ENCODE data around the gene NCAPG. TPM values are rescaled to one million over a fixed set of nuclear protein-coding genes. Genes with fewer than 3 reads are reported as not detected.

The NCAPG gene
- total and polyA plus RNA-seq, 9 of the 15 experiments (the other 6 are each of a cell fraction or from before 2014, with no cell fraction given): 25.6 to 102 (median 65.3) TPM

Other genes with a start within 250 kb of the NCAPG start
- gene LAP3, start 233.8 kb upstream of the NCAPG start, total RNA-seq (2014; rRNA removed): 100 and 107 TPM in 2 replicates
- 122 and 126 TPM in 2 replicates for gene LAP3, start 233.8 kb upstream of the NCAPG start, total RNA-seq (2014; rRNA removed; fragmentation: Illumina TruSeq; extraction: Trizol)
- 134 and 143 TPM in 2 replicates for gene LAP3, start 233.8 kb upstream of the NCAPG start, total RNA-seq (2015; rRNA removed; fragmentation: Illumina TruSeq; extraction: Trizol)
- gene LAP3, start 233.8 kb upstream of the NCAPG start, total RNA-seq (2021): 82.3 and 85.6 TPM in 2 replicates
- 75.0 and 97.3 TPM in 2 replicates for gene LAP3, start 233.8 kb upstream of the NCAPG start, polyA plus RNA-seq (2011; rRNA removed)
- gene LAP3, start 233.8 kb upstream of the NCAPG start, polyA plus RNA-seq (2014; fragmentation: Illumina TruSeq; extraction: Trizol): 115 and 132 TPM in 2 replicates
- gene LAP3, start 233.8 kb upstream of the NCAPG start, polyA plus RNA-seq (2014; fragmentation: Nextera tagmentation; extraction: Ambion mirVana): 100 to 1,000 TPM in 1 of 2 experiments, 10 to 100 TPM in 1; 97.3 to 170 TPM
- gene LAP3, start 233.8 kb upstream of the NCAPG start, polyA plus RNA-seq (2014; rRNA removed): 93.1 and 94.3 TPM in 2 replicates
- gene MED28, start 196.3 kb upstream of the NCAPG start, total RNA-seq (2014; rRNA removed): 13.5 and 15.5 TPM in 2 replicates
- 34.6 and 41.9 TPM in 2 replicates for gene MED28, start 196.3 kb upstream of the NCAPG start, total RNA-seq (2014; rRNA removed; fragmentation: Illumina TruSeq; extraction: Trizol)
- 68.0 and 77.0 TPM in 2 replicates for gene MED28, start 196.3 kb upstream of the NCAPG start, total RNA-seq (2015; rRNA removed; fragmentation: Illumina TruSeq; extraction: Trizol)
- gene MED28, start 196.3 kb upstream of the NCAPG start, total RNA-seq (2021): 82.4 and 93.8 TPM in 2 replicates
- 42.4 and 50.5 TPM in 2 replicates for gene MED28, start 196.3 kb upstream of the NCAPG start, polyA plus RNA-seq (2011; rRNA removed)
- gene MED28, start 196.3 kb upstream of the NCAPG start, polyA plus RNA-seq (2014; fragmentation: Illumina TruSeq; extraction: Trizol): 23.0 and 28.4 TPM in 2 replicates
- 10 to 100 TPM; 76.5 to 79.2 TPM for gene MED28, start 196.3 kb upstream of the NCAPG start, polyA plus RNA-seq (2014; fragmentation: Nextera tagmentation; extraction: Ambion mirVana)
- gene MED28, start 196.3 kb upstream of the NCAPG start, polyA plus RNA-seq (2014; rRNA removed): 35.1 and 43.4 TPM in 2 replicates
- 0.04 TPM in 1 of 2 replicates, not detected in the other for gene FAM184B, start 29.4 kb upstream of the NCAPG start, total RNA-seq (2014; rRNA removed)
- gene FAM184B, start 29.4 kb upstream of the NCAPG start, total RNA-seq (2014; rRNA removed; fragmentation: Illumina TruSeq; extraction: Trizol): not detected in 2 replicates
- not detected in 2 replicates for gene FAM184B, start 29.4 kb upstream of the NCAPG start, total RNA-seq (2015; rRNA removed; fragmentation: Illumina TruSeq; extraction: Trizol)
- gene FAM184B, start 29.4 kb upstream of the NCAPG start, total RNA-seq (2021): not detected in 2 replicates
- gene FAM184B, start 29.4 kb upstream of the NCAPG start, polyA plus RNA-seq (2011; rRNA removed): not detected in 2 replicates
- gene FAM184B, start 29.4 kb upstream of the NCAPG start, polyA plus RNA-seq (2014; fragmentation: Illumina TruSeq; extraction: Trizol): not detected in 2 replicates
- not detected for gene FAM184B, start 29.4 kb upstream of the NCAPG start, polyA plus RNA-seq (2014; fragmentation: Nextera tagmentation; extraction: Ambion mirVana)
- not detected in 2 replicates for gene FAM184B, start 29.4 kb upstream of the NCAPG start, polyA plus RNA-seq (2014; rRNA removed)
- 69.3 and 76.5 TPM in 2 replicates for gene DCAF16, start 222 bp upstream of the NCAPG start, total RNA-seq (2014; rRNA removed)
- gene DCAF16, start 222 bp upstream of the NCAPG start, total RNA-seq (2014; rRNA removed; fragmentation: Illumina TruSeq; extraction: Trizol): 67.8 and 77.4 TPM in 2 replicates
- 62.8 and 71.8 TPM in 2 replicates for gene DCAF16, start 222 bp upstream of the NCAPG start, total RNA-seq (2015; rRNA removed; fragmentation: Illumina TruSeq; extraction: Trizol)
- gene DCAF16, start 222 bp upstream of the NCAPG start, total RNA-seq (2021): 77.5 and 82.8 TPM in 2 replicates
- gene DCAF16, start 222 bp upstream of the NCAPG start, polyA plus RNA-seq (2011; rRNA removed): 81.6 and 84.1 TPM in 2 replicates
- gene DCAF16, start 222 bp upstream of the NCAPG start, polyA plus RNA-seq (2014; fragmentation: Illumina TruSeq; extraction: Trizol): 58.0 and 68.3 TPM in 2 replicates
- 10 to 100 TPM; 20.5 to 23.8 TPM for gene DCAF16, start 222 bp upstream of the NCAPG start, polyA plus RNA-seq (2014; fragmentation: Nextera tagmentation; extraction: Ambion mirVana)
- gene DCAF16, start 222 bp upstream of the NCAPG start, polyA plus RNA-seq (2014; rRNA removed): 48.8 and 49.5 TPM in 2 replicates
- 7.9 and 18.2 TPM in 2 replicates for gene LCORL, start 210.8 kb downstream of the NCAPG start, total RNA-seq (2014; rRNA removed)
- gene LCORL, start 210.8 kb downstream of the NCAPG start, total RNA-seq (2014; rRNA removed; fragmentation: Illumina TruSeq; extraction: Trizol): 17.9 and 20.9 TPM in 2 replicates
- 17.0 and 17.9 TPM in 2 replicates for gene LCORL, start 210.8 kb downstream of the NCAPG start, total RNA-seq (2015; rRNA removed; fragmentation: Illumina TruSeq; extraction: Trizol)
- gene LCORL, start 210.8 kb downstream of the NCAPG start, total RNA-seq (2021): 20.3 and 24.5 TPM in 2 replicates
- gene LCORL, start 210.8 kb downstream of the NCAPG start, polyA plus RNA-seq (2011; rRNA removed): 16.8 and 17.4 TPM in 2 replicates
- 9.2 and 11.1 TPM in 2 replicates for gene LCORL, start 210.8 kb downstream of the NCAPG start, polyA plus RNA-seq (2014; fragmentation: Illumina TruSeq; extraction: Trizol)
- gene LCORL, start 210.8 kb downstream of the NCAPG start, polyA plus RNA-seq (2014; fragmentation: Nextera tagmentation; extraction: Ambion mirVana): 1 to 10 TPM; 3.1 to 4.3 TPM
- gene LCORL, start 210.8 kb downstream of the NCAPG start, polyA plus RNA-seq (2014; rRNA removed): 7.5 and 7.7 TPM in 2 replicates

Measured in K562 (cell line).